HG02981 (cell line): ENCODE results near the gene C16orf74.

Experiments used
- ATAC-seq: cut with Tn5 transposase; IDR thresholded peaks from one replicate; pipeline ENCODE4 v1.9.1; 2021; ENCODE audit warnings: mild to moderate bottlenecking, moderate library complexity; ENCODE audit not compliant: unreplicated experiment

C16orf74 gene

DNA sequence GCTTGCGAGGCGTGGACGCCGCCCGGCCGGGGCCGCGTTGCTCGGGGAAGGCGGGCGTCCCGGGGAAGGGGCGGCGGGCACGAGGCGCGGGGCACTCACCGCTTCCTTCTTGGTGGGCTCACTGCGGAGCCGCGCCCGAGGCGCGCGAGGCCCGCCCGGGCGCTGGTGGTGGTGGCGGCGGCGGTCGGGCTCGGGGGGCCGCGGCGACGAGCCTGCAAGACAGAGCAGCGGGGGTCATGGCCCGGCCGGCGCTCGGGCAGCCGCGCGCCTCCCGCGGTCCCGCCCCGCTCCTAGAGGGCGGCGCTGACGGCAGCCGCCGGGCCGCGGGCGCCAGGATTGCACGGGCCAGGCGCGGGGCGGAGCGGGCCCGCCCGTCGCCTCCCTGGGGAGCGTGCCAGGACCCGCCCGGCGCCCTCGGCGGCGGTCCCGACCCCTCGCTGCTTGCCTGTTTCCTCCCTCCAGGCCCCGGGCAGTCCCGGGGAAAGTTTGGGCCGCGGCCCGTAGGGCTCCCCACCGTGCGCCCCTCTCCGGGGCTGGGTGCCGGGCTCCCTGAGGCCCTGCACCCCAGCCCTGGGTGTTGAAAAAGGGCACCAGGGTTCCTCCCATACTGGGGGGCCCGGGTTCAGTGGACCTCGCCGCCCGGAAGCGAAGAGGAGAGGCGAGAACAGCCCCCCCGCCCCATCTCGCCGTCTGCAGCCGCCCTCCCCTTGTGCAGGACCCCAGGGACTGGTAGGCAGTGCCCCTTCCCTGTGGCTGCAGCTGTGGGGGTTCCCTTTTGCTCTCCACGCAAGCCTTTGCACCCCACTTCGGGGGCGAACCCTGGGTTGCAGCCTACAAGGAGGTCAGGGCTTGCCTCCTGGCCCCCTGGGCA, at the start of gene C16orf74:
TSS of gene C16orf74 (minus strand) at position 270 of the 871 bp plus-strand sequence. CDS start 15,879 bp downstream, outside the sequence.
- ATAC-seq: no peak

DNA sequence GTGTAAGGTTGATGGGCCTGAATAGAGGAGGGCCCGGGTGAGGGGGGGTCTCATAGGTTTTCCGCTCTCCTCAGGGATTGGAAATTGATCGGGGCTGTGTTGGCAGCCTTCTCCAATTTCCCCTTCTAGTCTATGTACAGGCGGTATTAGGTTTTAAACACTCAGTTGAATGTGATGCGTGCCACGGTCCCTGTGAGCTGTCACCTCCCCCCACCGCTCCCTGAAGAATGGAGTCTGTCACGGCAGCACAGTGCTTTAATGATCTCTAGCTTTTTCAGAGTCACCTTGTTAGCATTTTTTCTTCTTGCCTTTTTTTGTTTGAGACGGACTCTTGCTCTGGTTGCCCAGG, 49.4 kb upstream of the C16orf74 start:
- ATAC-seq: peak; percentile 20

DNA sequence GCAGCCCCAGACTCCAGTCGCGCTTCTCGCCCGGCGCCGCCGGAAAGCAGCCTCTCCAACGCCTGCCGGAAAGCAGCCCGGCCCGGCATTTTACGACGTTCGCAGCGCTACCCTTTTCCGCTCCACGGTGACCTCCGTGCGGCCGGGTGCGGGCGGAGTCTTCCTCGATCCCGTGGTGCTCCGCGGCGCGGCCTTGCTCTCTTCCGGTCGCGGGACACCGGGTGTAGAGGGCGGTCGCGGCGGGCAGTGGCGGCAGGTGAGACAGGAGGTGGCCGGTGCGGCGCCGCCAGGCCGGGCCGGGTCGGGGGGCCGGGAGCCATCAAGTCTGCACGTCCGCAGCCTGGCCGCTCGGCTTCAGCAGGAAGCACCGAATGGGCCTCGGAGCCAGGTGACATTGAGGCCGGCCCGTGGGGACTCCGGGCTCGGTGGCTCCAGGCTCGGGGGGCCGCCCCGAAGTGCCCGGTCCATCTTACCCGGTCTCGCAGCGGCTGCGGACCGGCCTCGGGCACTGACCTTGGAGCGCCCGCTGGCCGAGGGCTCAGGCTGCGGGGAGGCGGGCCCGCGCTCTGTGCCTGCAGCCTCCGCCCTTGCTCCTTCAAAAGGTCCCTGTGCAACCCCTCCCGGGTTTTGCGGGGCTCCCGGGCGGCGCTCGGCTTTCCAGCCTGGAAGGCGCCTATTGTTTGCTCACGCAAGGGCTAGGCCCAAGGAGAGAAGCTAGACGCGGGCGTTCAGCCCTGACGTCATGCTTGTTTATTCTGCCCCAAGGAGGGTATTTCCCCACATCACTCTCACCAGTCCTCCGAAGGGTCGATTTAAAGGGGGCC, 48.8 kb upstream of the C16orf74 start, which contains the start of the genes COX4I1 and EMC8:
TSS of gene COX4I1 (plus strand) at position 199 of the 824 bp plus-strand sequence. CDS start 1,511 bp downstream, outside the sequence.
TSS of gene EMC8 (minus strand) at position 48 of the 824 bp plus-strand sequence. CDS start 249 bp downstream, outside the sequence.
- peak; percentile 80 for ATAC-seq

GRCh38 chr16:85798901-85799496, 48.1 kb upstream of the C16orf74 start:
- ATAC-seq: peak; percentile 33

- ATAC-seq: no peak
Measured at GRCh38 chr16:85798283-85798776, 47.4 kb upstream of the C16orf74 start.

DNA sequence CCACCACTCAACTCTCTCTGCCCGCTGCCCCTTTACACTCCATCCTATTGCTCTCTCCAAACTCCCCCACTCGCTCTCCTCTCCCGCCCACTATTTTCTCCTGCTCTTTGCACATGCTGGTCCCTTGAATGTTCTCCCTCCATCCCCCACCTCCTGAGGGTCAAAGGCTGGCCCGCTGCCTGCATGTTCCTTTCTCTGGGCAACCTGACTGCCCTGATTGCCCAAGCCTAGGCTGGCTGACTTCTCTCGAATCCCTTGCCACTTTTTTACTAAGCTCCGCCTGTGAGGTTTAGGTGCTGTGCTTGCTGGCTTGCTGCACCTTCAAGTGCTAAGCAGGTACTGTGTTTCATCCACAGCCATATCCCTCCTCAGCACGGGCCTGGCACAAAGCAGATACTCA, 45.7 kb upstream of the C16orf74 start:
- no peak for ATAC-seq

DNA sequence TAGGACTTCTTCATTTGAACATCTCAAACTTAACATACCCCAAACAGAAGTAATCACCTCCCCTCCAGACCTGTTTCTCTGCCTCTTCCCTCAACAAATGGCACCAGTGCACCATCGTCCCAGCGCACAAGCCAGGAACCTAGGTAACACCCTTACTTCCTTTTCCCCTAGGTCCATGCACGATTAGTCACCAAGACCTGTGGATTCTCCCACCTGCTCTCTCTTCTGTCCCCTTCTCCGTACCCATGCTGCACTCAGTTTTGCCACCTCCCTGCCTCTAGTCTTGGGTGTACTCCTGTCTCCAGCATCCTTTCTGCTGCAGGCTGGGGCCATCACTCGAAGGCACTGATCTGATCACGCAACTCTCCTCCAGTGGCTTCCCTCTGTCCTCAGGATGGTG, 45.3 kb upstream of the C16orf74 start:
- ATAC-seq: no peak

DNA sequence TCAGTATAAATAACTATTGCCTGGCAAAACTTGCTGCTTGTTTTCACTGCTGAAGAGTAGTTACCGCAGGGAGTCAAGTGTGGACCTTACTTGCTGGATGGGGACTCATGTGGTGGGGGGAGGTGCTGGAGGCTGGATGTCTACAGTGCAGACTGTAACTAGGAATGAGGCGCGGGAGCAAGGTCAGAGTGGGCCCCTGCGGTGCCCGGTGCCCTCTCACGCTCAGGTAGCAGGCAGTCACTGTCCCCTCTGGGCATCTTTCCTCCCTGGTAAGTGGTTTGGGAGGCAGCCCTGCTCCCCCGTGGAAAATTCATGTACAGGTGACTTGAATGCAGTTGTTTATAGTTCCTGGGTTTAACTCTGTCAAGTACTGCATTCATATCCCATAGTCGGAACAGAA, 43.8 kb upstream of the C16orf74 start:
- no peak for ATAC-seq

DNA sequence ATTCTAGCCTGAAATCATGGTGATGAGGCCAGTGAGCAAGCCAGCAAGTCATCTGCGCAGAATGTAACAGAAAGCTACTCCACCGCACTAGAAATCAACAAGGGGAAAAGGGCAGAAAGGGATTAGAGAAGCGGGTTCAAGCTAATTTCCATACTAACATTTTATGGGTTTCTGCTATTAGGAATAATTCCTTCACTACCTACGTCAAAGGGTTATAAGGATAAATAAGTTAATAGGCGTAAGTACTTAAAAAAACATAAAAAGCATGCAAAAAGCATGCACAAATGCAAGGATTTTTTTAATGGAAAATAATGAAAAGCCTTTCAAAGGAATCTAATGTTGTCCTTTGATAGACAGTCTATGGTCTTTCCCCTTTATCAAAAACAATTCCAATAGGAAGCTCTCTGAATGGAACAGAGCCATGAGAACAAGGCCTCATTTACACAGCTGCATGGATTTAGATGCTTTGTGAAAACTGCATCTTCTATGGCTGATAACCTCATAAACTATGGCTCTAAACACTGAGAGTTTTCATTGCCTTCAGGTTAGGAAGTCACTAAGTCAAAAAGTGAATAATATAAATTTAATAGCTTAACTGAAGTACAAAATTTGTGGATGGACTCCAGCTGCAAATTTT, 42.9 kb upstream of the C16orf74 start:
- ATAC-seq: no peak

- ATAC-seq: no peak
Measured at GRCh38 chr16:85789773-85790172, 38.9 kb upstream of the C16orf74 start.

GRCh38 chr16:85788819-85789218, 37.9 kb upstream of the C16orf74 start:
- no peak for ATAC-seq

DNA sequence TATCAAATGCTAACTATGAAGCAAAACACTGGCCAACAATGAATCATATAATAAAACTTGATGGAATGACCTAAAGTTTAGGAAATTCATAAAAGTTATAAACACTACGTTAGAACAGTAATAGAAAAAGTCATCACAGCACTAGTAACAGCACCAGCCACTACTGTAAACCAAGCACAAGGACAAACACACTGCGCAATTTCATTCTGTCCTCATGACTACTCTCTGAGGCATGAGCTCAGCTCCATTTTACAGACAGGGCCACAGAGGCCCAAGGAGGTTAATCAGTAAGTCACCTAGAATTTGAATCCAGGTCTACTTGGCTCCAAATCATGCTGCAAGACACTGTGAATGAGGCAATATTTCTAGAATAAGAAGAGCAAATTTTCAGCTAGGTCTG, 35.0 kb upstream of the C16orf74 start:
- no peak for ATAC-seq

- no peak for ATAC-seq
Measured at GRCh38 chr16:85784813-85785212, 33.9 kb upstream of the C16orf74 start.

DNA sequence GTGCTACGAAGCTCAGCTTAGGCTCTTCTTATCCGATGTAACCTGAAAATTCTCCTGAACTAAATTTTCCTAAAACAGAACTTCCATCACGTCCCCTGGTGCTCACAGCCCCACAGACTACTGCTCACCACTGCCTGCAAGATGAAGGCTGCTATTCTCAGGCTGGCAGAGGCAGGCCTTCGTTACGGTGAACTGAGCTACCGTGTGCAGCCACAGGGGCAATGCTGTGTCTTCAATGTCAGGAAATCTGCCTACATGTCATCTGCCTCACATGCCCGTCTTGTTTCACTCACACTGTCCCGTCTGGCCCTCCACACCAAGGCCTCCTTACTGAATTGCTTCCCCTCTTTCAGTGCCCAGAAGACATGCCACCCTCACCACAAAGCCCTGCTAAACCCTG, 32.5 kb upstream of the C16orf74 start:
- no peak for ATAC-seq

DNA sequence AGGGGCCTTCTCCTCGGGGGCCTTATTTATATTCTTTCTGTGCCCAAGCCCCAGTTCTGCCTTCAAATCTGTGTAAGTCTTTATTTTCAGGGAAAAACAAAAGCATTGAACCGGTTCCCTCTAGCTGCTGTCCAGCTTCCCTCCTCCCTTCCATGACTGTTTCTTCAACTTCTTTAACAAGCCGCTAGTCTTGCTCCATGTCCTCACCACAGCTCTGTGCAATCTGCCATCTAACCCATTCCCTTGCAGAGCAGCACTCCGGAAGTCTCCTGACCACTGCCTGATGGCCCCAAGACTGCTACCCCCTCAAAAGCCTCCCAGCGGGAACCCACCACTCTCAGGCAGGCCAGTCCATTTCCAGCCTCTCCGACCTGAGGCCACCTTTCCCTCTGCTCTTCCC, 31.6 kb upstream of the C16orf74 start:
- no peak for ATAC-seq

DNA sequence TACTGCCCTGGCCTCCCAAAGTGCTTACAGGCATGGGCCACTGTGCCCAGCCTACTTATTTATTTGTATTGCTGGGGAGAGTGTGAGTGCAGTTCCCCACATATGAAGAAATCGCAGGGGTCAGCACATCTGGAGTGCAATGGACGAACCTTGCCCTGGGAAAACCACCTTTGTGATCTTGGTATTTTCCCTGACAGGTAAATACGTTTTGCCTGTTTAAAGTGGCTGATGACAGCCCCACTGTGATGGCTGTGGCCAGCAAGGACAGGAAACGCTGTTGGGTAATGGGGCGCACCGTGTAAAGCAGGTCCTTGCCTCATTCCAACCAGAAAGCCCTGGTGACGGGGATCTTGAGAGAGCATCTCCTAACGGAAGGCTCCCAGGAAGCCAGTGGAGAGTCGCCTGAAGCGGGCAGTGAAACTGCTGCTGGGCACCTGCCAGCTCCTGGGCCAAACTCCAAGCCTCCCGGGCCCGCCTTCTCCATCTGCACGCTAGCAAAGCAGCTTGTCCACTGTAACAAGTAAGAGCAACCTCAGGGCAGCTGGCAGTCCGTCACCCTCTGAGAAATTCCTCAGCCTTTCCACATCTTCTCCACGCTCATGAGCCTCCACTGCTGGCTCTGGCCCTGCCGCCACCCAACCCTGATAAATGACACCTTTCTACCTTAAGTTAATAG, 30.9 kb upstream of the C16orf74 start:
- ATAC-seq: no peak

DNA sequence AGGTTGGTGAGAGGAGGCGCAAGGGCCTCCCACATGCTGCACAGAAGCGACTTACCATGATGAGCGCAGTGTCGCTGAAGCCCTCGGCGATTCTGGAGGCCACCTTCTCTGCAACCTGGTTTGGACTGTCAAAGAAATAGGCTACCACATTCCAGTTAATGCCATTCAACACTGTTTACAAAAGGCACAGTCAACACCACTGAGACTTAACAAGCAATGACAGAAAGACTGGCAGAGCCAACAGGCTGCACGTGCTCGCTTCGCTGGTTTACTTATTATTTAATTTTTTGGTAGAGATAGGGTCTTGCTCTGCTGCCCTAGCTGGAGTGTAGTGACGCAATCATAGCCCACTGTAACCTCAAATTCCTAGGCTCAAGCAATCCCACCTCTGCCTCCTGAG, 30.3 kb upstream of the C16orf74 start:
- no peak for ATAC-seq

DNA sequence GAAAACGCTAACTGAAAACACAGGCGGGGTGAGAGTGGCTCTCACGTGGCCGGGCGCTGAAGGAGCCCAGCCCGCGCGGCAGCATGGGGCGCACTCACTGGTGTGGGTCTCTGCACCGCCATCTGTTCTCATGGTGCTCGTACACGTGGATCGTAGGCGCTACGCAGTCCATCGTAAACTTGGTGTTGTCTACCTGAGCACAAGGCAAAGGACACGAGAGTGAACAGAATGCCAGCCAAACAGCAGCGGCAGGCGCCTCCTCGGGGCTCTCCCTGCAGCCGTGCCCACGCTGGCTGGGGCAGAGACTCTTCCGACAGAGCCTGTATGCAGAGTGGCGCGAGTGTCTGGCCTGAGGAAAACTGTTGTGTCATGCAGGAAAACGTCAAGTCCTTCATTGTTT, 29.4 kb upstream of the C16orf74 start:
- ATAC-seq: no peak

DNA sequence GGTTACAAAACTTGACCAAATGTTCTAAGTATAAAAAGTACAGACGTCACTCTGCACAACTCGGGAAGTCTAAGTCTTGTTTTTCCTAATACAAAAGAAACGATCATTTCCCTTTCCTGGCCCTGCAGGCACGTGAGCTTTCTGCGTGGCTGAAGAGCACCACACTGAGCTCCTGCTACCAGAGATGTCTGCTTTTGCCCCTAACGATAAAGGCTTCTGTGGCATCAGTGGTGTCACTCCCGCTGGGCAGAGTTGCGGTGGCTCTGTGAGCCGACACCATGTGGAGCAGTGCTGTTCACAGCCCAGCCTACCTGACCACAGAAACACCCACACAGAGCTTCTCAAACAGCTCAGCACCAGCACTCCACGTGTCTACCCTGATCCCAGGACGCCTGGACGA, 28.0 kb upstream of the C16orf74 start:
- no peak for ATAC-seq
